ENCODE results near the gene SLIT1.

Gene SLIT1

DNA sequence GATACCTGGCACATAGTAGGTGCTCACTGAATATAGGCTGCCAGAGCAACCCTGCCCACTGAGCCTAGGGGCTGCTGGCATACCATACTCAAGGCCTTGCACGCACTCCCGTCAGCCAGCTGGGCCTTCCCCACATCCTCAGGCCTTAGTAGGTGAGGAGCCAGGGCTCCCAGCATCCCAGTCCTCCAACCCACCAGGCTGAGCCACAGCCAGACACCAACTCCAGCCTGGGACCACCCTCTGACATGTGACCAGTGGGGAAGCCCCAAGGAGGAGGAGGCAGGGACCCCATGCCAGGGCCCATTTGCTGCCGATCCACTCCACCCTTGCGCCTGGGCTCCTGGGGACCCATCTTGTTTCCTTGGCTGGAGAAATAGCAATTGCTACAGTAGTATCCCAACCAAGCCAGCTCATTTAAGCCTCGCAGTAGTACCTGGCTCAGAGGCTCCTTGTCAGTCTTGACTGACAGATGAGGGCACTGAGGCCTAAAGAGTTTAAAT lies 11.4 kb downstream of the SLIT1 start:
- no peak for DNase-seq (ENCODE audit: extremely low read depth in 1 of 2, low read depth in 1 of 2)

DNA sequence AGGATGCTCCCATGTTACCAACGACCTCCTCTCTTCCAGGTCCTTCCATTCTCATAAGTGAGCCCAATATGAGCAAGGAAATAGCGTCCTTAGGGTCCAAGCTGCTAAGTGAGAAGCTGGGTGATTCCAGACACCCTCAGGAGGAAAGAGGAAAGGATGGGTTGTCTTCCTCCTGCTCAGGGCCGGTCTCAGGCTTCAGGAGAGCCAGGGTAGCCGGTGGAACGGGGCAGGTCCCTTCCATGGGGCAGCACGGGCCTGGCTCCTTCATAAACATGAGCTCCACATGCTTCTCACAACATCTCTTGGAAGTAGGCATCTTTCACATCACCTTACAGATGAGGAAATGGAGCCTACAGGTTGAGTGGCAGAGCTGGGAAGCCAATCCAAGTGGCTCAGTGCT lies 12.7 kb downstream of the SLIT1 start:
- no peak for DNase-seq (ENCODE audit: extremely low read depth in 1 of 2, low read depth in 1 of 2)

DNA sequence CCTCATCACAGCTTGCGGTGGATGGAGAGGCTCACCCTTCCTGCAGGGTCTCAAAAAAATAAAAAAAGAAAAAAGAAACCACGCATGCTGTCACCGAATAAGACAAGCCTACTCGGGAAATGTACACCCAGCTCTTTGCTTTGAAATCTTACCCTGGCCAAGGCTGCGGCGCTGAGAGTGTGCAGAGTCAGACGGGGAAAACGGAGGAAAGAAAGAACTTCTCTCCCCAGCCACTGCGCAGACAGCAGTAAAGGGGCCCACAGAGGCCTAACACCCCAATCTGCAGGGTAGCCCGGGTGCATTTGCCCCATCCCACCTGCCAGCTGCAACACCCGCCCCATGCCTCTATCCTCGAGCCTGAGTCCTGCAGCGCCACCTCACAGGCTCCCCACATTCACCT lies 14.8 kb downstream of the SLIT1 start:
- no peak for DNase-seq (ENCODE audit: extremely low read depth in 1 of 2, low read depth in 1 of 2)

DNA sequence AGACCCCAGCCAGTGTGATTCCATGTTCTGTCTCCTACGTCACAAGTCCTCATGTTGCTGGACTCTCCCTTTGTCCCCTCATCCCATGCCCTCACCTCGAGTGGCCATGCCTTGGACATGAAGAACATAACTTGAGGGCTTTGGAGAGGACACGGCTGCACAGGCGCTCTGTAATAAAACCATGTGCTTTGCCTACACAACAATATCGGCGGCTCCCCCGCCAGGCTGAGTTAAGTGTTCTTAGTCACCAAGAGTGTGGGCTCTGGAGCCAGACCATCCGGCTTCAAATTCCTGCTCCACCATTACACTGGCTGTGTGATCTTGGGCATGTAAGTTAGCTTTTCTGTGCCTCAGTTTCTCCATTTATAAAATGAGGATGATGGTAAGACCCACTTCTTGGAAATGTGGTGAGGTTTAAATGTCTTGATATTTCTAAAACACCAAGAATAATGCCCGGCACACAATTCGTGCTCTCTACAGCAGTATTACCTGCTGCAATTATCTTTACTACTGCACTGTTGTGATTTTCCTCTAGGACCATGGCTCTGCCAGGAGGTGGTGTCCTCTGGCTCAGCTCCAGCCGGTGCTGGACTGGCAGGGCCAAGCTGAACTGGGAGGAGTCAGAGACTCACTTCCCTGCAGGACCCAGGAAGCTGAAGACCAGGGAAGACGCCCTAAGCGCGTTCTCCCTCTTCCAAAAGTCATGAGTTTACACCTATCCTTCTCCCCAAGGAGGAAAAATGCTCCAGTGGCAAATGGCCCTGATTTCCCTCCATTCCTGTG lies 15.7 kb downstream of the SLIT1 start:
- DNase-seq (ENCODE audit: extremely low read depth in 1 of 2, low read depth in 1 of 2) = no peak

DNA sequence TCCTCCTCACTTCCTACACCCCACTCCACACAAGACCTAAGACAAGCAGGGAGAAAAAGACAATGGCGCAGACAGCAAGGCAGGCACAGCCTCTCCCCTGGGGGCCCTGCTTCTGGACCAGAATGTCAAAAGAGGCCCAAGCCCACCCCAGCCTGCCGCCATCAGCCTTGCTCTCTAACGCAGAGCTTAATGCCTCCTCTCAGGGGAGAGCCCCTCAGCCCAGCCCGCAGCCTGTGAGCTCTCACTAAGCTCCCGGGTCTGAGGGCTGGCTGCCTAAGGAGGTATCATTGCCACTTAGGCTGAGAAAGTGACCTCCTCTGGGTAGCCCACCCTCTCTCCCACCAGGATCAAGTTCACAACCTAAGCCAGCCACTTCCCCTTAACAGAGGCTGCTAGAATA lies 16.7 kb downstream of the SLIT1 start:
- DNase-seq (ENCODE audit: extremely low read depth in 1 of 2, low read depth in 1 of 2) = no peak

DNA sequence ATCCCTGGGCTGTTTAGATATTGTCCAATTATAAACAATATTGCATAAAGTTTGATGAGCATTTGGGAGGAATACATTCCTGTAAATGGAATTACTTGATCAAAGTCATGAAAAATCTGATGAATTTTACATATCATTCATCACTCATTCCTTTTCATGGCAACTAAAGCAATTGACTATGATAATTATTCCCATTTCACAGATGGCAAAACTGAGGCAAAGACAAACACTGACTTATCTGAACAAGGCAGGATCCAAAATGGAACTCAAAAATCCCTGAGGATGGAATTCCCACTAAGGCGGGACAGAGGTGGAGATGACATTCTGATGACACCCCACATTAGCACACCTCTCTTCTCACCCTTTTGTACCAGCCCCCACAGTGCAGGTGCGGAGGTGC lies 17.1 kb downstream of the SLIT1 start:
- no peak for DNase-seq (ENCODE audit: extremely low read depth in 1 of 2, low read depth in 1 of 2)

DNA sequence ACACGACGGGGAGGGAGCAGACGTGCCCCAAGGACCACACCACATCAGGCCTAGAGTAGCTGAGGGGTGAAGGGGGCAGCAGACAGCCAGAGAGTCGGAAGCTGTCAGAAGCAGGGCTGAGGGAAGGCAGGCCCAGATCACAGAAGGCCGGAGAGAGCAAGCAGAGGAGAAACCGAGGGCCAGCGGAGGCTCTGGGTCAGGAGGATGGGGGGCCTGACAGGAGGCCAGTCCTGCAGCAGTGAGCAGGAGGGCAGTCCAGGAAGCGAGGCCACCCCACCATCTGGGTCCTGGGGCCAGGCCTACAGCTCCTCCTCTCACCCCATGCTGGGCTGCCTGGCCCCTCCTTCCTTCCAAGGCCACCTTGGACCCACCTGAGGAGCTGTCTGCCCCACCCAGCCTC lies 20.3 kb downstream of the SLIT1 start:
- DNase-seq (ENCODE audit: extremely low read depth in 1 of 2, low read depth in 1 of 2) = no peak

DNA sequence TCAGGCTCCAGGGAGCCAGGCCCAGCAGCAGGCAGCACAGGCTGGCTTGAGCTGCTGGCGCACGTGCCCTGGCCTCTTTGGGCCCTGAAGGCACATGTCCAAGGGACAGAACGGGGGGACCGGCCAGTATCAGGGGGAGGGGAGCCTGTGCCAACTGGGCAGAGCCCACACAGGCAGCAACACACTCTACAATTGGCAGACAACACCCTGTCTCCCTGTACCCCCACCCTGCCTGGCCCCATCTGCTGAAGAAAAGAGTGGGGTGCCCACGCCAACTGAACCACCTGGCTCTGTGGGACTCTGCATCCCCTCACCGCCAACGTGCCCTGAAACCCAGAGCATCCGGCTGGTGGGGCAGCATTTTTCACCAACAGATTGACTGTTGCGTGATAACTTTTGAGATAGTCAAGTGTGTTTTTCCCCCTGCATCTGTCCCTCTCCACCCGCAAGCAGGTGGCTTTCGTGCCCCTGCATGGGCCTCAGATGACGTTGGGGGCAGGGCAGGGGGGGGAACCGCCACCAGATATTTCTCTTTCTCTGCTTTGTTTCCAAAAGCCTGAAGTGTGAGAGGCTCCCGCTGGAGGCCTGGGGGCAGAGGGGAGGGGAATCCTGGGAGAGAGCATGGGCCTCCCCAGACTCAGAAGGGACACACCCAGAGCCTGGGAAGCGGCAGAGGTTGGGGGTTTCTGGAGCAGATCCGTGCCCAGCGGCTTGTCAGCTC lies 21.8 kb downstream of the SLIT1 start:
- no peak for DNase-seq (ENCODE audit: extremely low read depth in 1 of 2, low read depth in 1 of 2)

DNA sequence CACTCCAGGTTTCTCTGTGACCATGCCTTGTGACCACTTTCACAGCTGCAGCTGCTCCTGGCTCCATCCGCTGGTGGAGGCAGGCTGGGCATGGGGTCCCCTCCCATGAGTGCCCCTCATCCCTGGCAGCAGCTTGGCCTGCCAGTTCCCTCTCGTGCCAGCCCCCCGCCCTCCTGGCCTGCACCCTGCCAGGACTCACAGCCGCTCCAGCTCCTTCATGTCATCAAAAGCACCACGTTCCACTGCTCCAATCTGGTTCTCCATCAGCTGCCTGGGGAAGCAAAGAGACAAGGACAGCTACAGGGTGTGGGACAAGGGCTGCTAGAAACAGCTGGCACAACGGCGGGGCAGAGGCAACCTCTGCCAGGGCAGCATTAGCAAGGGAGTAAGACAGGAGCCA lies 22.6 kb downstream of the SLIT1 start:
- no peak for DNase-seq (ENCODE audit: extremely low read depth in 1 of 2, low read depth in 1 of 2)

DNA sequence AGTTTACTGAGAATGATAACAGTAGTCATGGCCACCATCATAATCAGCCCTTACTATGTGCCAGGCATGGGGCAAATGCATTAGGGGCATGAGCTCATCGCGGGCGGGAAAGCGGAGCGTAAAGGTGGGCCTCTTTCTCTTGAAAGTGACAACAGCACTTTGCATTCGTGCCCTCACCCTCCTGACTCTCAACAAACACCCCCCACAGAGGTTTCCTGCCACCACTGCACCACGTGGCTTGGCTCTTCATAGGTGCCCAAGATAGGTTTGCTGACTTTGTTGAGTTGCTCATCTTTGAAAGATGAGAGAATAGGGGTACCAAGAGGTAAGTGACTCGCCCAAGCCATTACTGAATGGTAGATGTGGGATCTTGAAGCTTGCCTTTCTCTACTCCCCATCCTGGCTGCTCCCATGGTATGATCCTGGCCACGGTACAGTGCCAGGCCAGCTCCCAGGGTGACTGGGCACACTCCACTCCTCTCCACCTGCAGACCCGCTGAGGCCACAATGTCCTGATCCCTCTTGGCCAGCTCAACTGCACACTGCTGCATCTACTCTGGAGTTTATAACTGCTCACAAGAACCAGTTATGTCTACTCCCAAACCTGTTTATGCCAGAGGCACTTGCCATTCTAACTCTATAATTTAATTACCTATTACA lies 26.0 kb downstream of the SLIT1 start:
- no peak for DNase-seq (ENCODE audit: extremely low read depth in 1 of 2, low read depth in 1 of 2)

DNA sequence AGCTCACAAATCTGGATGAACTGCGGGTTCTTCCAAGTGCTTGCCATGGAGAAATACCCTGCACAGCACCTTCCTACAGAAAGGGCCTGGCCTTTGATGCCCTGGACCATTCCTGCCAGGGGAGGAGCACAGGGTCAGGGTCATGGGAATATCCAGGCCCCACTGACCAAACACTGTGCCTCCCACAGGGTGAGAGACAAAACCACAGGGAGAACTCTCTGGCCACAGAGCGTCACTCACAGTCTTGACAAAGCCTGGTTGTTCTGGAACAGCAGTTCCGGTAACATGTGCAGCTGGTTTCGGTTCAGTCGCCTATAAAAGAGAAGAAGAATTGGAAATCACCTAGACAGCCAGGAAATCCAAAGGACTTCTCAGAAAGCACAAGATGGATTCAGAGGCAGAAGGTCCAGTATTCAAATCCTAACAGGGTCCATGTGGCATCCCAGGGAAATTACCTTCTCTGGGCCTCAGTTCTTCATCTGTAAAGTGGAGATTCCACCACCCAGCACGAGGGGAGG lies 28.1 kb downstream of the SLIT1 start:
- no peak for DNase-seq (ENCODE audit: extremely low read depth in 1 of 2, low read depth in 1 of 2)

DNA sequence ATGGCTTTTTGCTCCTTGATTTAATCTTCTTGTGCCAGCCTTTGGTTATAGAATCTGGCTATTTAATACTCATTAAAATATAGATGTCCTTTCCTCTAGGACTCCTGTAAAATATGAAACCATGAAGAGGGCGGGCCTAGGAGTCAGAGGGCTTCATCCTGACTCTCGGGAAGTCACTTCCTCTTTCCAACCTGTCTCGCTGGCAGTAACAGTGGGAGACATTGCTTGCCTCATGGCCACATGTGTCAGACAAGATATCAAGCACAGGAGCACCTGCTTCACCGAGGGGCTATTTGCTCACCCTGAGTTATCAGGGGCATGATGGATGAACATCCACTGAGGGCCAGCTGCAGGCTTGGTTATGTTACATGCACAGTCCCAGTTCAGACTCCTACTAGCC lies 31.0 kb downstream of the SLIT1 start:
- DNase-seq (ENCODE audit: extremely low read depth in 1 of 2, low read depth in 1 of 2) = no peak

DNA sequence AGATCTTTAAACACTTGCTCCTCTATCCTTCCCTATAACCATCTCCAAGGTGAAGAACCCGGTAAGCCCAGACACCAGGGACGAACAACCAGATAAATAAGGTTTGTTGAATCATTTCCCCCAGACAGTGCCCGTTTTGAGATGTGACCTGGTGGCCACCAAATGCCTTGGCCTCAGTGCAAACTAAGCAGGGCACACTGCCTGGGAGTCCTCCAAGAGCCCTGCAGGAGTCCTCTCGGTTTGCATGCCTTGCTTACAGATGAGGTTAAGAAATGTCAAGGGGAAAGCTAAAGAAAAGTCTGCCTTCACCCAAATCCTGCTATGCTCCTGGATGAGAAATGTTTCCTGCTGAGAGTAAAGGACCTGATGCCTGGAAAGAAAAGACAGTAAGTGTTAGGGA lies 31.6 kb downstream of the SLIT1 start:
- no peak for DNase-seq (ENCODE audit: extremely low read depth in 1 of 2, low read depth in 1 of 2)

DNA sequence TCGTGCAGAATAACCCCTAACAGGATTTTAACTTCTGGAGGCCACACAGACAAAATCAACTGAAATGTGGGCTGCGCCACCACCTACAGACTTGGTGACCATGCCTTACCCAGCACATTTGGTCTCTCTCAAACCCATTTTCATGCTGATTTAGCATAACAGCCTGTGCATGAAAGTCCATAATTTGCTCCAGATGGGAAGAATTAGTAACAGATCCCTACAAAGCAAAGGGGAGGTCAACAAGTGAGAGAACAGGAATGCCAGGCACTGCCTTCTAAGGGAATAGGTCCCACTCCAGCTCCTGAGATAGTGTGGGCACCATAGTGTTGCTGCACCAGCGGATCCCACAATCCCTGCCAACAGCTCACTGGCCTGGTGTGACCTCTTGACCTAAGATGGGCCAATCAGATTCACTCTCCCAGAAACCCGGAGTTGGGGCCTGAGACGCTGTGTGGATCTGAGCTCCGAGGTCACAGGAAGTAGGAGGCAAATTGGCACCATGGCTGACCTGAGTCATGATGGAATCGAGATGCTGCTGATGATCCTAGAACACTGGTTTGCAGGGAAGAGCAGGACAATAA lies 32.4 kb downstream of the SLIT1 start:
- DNase-seq (ENCODE audit: extremely low read depth in 1 of 2, low read depth in 1 of 2) = no peak

DNA sequence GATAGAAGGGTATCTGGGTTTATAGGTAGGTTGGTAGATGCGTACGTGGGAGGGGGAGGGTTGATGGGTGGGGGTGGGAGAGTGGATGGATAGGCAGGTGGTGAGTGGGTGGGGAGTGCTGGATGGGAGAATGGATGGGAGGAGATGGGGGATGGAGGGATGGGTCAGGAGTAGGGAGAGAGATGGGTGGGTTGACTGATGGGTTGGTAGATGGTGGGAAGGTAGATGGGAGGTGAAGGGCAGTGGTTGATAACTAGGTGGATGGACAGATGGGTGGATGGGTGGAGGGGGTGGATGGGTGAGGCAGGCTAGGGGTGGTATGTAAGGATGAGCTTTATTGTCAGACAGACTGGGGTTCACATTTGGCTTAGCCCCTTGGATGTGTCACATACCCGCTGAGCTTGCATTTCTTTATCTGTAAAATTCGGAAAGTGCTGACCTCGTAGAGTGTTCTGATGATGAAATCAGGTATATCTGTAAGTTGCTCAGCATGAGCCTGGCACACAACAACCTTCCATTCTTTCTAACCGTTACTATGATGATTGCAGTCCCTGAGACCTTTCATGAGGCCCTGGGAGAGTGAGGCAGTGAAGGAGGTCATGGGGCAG lies 34.3 kb downstream of the SLIT1 start:
- DNase-seq (ENCODE audit: extremely low read depth in 1 of 2, low read depth in 1 of 2) = no peak

DNA sequence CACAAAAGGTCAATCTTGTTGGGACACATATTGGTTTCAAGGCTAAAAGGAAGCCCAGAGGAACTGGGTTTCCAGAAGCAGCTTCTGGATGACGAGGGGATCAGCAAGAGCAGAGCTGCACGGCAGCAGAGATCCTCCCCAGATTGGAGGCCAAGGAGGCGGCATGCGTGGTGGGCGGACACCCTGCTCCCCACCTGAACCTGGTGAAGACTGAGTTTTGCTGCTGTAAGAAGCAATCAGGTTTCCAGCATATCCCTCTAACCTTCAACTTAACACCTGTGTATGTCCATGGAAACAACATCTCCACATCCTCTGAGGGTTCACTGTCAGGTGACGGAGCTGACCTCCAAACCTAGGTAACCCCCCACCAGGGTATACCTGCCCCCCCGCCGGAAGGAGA lies 35.1 kb downstream of the SLIT1 start:
- DNase-seq (ENCODE audit: extremely low read depth in 1 of 2, low read depth in 1 of 2) = no peak

DNA sequence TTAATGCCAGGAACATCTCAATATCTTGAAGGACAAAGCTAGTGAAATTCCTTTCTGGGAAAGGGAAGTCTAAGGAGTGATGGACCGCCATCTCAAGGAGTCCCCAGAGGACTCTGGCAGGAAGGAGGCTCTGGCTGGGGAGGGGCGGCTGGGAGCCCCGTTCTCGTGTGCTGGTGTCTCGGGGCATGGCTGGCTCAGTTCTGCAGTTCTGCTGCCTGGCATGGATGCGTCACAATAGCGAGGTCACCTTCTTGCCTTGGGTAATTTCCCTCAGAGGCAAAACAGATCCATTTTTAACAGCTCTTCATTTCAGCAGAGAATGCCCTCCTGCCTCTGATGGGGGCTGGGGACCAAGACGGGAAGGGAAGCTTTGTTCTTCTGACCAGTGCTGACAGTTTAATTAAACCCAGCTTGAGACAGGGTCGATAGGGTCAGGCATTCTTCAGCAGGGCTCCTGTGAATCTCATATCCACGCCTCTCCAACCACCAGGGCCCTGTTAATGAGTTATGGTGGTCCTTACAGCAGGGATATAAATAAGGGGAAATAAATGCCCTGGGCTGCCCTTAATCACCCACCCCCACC lies 35.7 kb downstream of the SLIT1 start:
- DNase-seq (ENCODE audit: extremely low read depth in 1 of 2, low read depth in 1 of 2) = no peak

DNA sequence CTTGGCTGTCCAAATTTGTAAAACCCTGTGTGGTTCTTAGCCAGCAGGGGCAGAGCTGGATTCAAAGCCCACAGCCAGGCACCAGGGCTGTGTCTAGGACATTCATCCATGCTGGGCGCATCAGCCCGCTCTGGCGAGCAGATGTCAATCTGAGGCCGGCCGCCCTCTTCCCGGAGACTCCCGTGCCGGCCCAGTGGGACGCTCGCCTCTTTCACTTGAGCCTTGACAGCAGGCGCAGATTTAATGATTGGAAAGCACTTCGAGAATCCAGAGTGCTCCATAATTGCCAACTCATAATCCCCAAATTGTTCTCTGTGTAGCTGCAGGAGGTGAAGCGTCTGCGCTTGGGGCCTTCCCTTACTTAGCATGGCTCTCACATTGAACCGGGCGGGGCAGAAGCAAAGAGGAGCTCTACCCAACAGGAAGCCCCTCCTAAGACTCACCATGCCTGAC lies 36.7 kb downstream of the SLIT1 start:
- DNase-seq (ENCODE audit: extremely low read depth in 1 of 2, low read depth in 1 of 2) = no peak

DNA sequence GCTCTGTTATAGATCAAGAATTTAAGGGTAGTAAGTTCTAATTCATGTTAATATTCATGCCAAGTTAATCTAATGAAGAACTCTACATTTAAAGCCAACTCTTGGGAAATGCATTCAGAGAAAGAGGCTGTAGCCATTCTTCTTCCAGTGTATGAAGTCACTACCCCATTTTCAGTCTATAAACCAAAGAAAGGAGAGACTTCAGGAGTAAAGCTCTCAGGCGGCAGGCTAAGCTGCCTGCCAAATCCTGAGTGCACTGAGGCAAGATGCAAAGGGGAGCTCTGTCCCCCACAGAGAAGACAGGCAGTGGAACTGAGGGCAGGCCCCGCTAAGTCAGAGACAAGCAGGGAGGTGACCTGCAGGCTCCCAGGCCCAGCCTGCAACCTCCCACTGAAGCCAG lies 41.5 kb downstream of the SLIT1 start:
- DNase-seq (ENCODE audit: extremely low read depth in 1 of 2, low read depth in 1 of 2) = no peak

DNA sequence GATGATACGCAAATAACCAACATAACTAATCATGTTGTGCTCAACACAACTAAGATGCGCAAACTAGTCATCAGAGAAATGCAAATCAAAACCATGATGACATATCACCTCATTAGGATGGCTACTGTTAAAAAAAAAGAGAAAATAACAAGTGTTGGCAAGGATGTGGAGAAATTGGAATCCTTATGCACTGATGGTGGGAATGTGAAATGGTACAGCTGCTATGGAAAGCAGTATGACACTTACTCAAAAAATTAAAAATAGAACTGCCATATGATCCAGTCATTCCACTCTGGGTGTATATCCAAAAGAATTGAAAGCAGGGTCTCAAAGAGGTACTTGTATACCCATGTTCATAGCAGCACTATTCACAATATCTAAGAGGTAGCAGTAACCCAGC lies 42.9 kb downstream of the SLIT1 start:
- DNase-seq (ENCODE audit: extremely low read depth in 1 of 2, low read depth in 1 of 2) = no peak

All from activated CD8-positive, alpha-beta memory T cell treated with anti-CD3 and anti-CD28 coated beads for 1 hour (primary cell).